ENCODE data around the gene TEKT1. TPM values are rescaled to one million over a fixed set of nuclear protein-coding genes. Genes with fewer than 3 reads are reported as not detected.
"Not testable (repeated sequence)": the region's sequence is repeated elsewhere in the genome, so short reads cannot be mapped to it uniquely, and the experiment has no call there.

Gene TEKT1
- total RNA-seq, 4 donors from 2014 or later, result not detected

GRCh38 chr17:6823011-6823442, 8.5 kb downstream of the TEKT1 start:
- no peak for TF ChIP-seq CTCF (IDR thresholded peaks at IDR 0.05)
- no peak for TF ChIP-seq POLR2A (IDR thresholded peaks at IDR 0.05)
- intact Hi-C loops (cut with DNase I; ENCODE audit: low total_unique reads), result no loop called here
- H3K4me3 ChIP-seq (ENCODE audit: low read depth, poor library complexity, severe bottlenecking), result no peak overlapping the region
- DNase-seq (ENCODE audit: low spot score in 2 of 2), result no peak

- no peak overlapping the region for H3K4me3 ChIP-seq (ENCODE audit: low read depth, poor library complexity, severe bottlenecking)
- 91 to 96% methylated on average over 3 of the region's 3 CpGs for WGBS, 2 donors
- no peak for TF ChIP-seq CTCF (IDR thresholded peaks at IDR 0.05)
- no peak for TF ChIP-seq POLR2A (IDR thresholded peaks at IDR 0.05)
- intact Hi-C loops (cut with DNase I; ENCODE audit: low total_unique reads), result no loop called here
- no peak for DNase-seq (ENCODE audit: low spot score in 2 of 2)
Observed at GRCh38 chr17:6818938-6819337, 12.6 kb downstream of the TEKT1 start.

GRCh38 chr17:6816368-6816767, 15.2 kb downstream of the TEKT1 start:
- H3K4me3 ChIP-seq (ENCODE audit: low read depth, poor library complexity, severe bottlenecking); intact Hi-C loops (cut with DNase I; ENCODE audit: low total_unique reads); DNase-seq (ENCODE audit: low spot score in 2 of 2): not testable (repeated sequence)
- 80 to 83% methylated on average over 3 of the region's 3 CpGs for WGBS, 2 donors

- WGBS, 2 donors, result 84 to 93% methylated on average over 10 of the region's 10 CpGs
- no peak for DNase-seq (ENCODE audit: low spot score in 2 of 2)
- TF ChIP-seq POLR2A (IDR thresholded peaks at IDR 0.05) (no peak), CTCF (IDR thresholded peaks at IDR 0.05) (no peak)
- intact Hi-C loops (cut with DNase I; ENCODE audit: low total_unique reads), result no loop called here
- no peak overlapping the region for H3K4me3 ChIP-seq (ENCODE audit: low read depth, poor library complexity, severe bottlenecking)
Observed at GRCh38 chr17:6815775-6816174, 15.8 kb downstream of the TEKT1 start.

- intact Hi-C loops (cut with DNase I; ENCODE audit: low total_unique reads), result no loop called here
- TF ChIP-seq POLR2A (IDR thresholded peaks at IDR 0.05) (no peak), CTCF (IDR thresholded peaks at IDR 0.05) (no peak)
- 52 to 59% methylated on average over 9 of the region's 9 CpGs for WGBS, 2 donors
- H3K4me3 ChIP-seq (ENCODE audit: low read depth, poor library complexity, severe bottlenecking), result no peak overlapping the region
- DNase-seq (ENCODE audit: low spot score in 2 of 2), result no peak
Observed at GRCh38 chr17:6812295-6812694, 19.2 kb downstream of the TEKT1 start.

- TF ChIP-seq POLR2A (IDR thresholded peaks at IDR 0.05), result no peak
- TF ChIP-seq CTCF (IDR thresholded peaks at IDR 0.05), result no peak
- WGBS, 2 donors, result 91 to 93% methylated on average over 9 of the region's 9 CpGs
- no peak overlapping the region for H3K4me3 ChIP-seq (ENCODE audit: low read depth, poor library complexity, severe bottlenecking)
Observed at GRCh38 chr17:6811510-6811909, 20.0 kb downstream of the TEKT1 start.

More at GRCh38 chr17:6811510-6811909, 20.0 kb downstream of the TEKT1 start:
- intact Hi-C loops (cut with DNase I; ENCODE audit: low total_unique reads), result no loop called here
- DNase-seq (ENCODE audit: low spot score in 2 of 2), result no peak

Data from lower leg skin (tissue), 4 donors.